Mammary epithelial cell (primary cell): ENCODE measurements around the gene OR9Q1.

ENCODE experiments used
- CTCF ChIP-seq, 2 donors: IDR thresholded peaks in 1 of 2; conservative IDR thresholded peaks in 1 of 2; 2 replicates each; pipeline ENCODE4 v1.5.1; 2011 to 2012; ENCODE audit warnings: inconsistent platforms in 2 of 2, low read length in 2 of 2, mild to moderate bottlenecking in 2 of 2, control low read depth in 1 of 2, low read depth in 1 of 2; ENCODE audit not compliant: insufficient read depth in 1 of 2; ENCODE audit errors: extremely low read depth in 1 of 2
- EZH2 ChIP-seq: IDR thresholded peaks from 2 replicates; pipeline ENCODE4 v1.6.1; 2012; ENCODE audit warnings: low read length, inconsistent platforms, borderline replicate concordance

- TF ChIP-seq CTCF (conservative IDR thresholded peaks at IDR 0.05 in 1 of 2, IDR thresholded peaks at IDR 0.05 in 1 of 2; ENCODE audit: extremely low read depth in 1 of 2, insufficient read depth in 1 of 2, low read depth in 1 of 2, low read length in 2 of 2) (no peak), EZH2 (no peak)
Measured at GRCh38 chr11:57980201-57980600, 43.5 kb upstream of the OR9Q1 start.
